ENCODE measurements around the gene STRA6. TPM values are rescaled to one million over a fixed set of nuclear protein-coding genes. Genes with fewer than 3 reads are reported as not detected.
"Not testable (repeated sequence)": the region's sequence is repeated elsewhere in the genome, so short reads cannot be mapped to it uniquely, and the experiment has no call there.

The STRA6 gene
- polyA plus RNA-seq, 2 of the 4 experiments (the other 2 are of a cell fraction): 35.0 to 70.2 TPM

GRCh38 chr15:74167891-74168331 lies 34.7 kb downstream of the STRA6 start:
- no peak for DNase-seq (ENCODE audit: low read depth in 1 of 2, low spot score in 1 of 2)
- no peak for ATAC-seq
- FAIRE-seq: no peak
- Histone ChIP-seq H3K9me3 (no peaks in the 10 kb centered on the region), H3K27ac (no peak overlapping the region), H3K4me3 (no peak overlapping the region), H3K4me2 (no peak overlapping the region), H3K4me1 (peaks cover 3% of the 10 kb centered on the region; the same call in 2 of the 3 replicates)
- ChIA-PET POLR2A (no interaction called here), CTCF (no interaction called here)
- TF ChIP-seq ZNF302 (CRISPR knock-in tag; IDR thresholded peaks at IDR 0.05): no peak
- no peak for TF ChIP-seq CBX2 (IDR thresholded peaks at IDR 0.05; ENCODE audit: borderline replicate concordance, low read depth)
- no peak for TF ChIP-seq JUNB (IDR thresholded peaks at IDR 0.05)
- TF ChIP-seq HES2 (IDR thresholded peaks at IDR 0.05): no peak
- TF ChIP-seq HOXB13 (CRISPR knock-in tag; IDR thresholded peaks at IDR 0.05; ENCODE audit: low read depth): no peak
- 76% methylated on average over 4 of the region's 4 CpGs for WGBS (ENCODE audit: missing lambda C conversion rate)

GRCh38 chr15:74165461-74165860 lies 37.1 kb downstream of the STRA6 start:
- ATAC-seq (no peak), DNase-seq (ENCODE audit: low read depth in 1 of 2, low spot score in 1 of 2) (no peak), FAIRE-seq (no peak)
- no peak overlapping the region for H3K4me2 ChIP-seq
- no peaks in the 10 kb centered on the region for H3K4me1 ChIP-seq
- TF ChIP-seq ZSCAN20 (CRISPR knock-in tag; IDR thresholded peaks at IDR 0.05): no peak
- TF ChIP-seq NFE2L2 (conservative IDR thresholded peaks at IDR 0.05; ENCODE audit: low read length): no peak
- TF ChIP-seq HDAC2 (IDR thresholded peaks at IDR 0.05): no peak
- TF ChIP-seq JUN (IDR thresholded peaks at IDR 0.05): no peak
- no peak for TF ChIP-seq HMGXB4 (CRISPR knock-in tag; IDR thresholded peaks at IDR 0.05; ENCODE audit: borderline replicate concordance)
- TF ChIP-seq HEYL (CRISPR knock-in tag; IDR thresholded peaks at IDR 0.05): no peak
- TF ChIP-seq RNF2 (IDR thresholded peaks at IDR 0.05; ENCODE audit: borderline replicate concordance, low read depth): no peak
- no peak for TF ChIP-seq POLR2A (IDR thresholded peaks at IDR 0.05; ENCODE audit: low read length)
- TF ChIP-seq ESRRA (IDR thresholded peaks at IDR 0.05; ENCODE audit: borderline replicate concordance, low read length): no peak
- no peak for TF ChIP-seq NPAS2 (CRISPR knock-in tag; IDR thresholded peaks at IDR 0.05; ENCODE audit: borderline replicate concordance)
- TF ChIP-seq FOSL2 (IDR thresholded peaks at IDR 0.05): no peak
- no peak for TF ChIP-seq FOSL2 (CRISPR knock-in tag; IDR thresholded peaks at IDR 0.05)
- TF ChIP-seq BCL3 (IDR thresholded peaks at IDR 0.05): no peak
- TF ChIP-seq HOXB5 (CRISPR knock-in tag; IDR thresholded peaks at IDR 0.05): no peak
- no peak for TF ChIP-seq CHD4 (IDR thresholded peaks at IDR 0.05; ENCODE audit: borderline replicate concordance)
- no peak for TF ChIP-seq E2F6 (IDR thresholded peaks at IDR 0.05; ENCODE audit: borderline replicate concordance, low read depth)
- no peak for TF ChIP-seq ZNF302 (CRISPR knock-in tag; IDR thresholded peaks at IDR 0.05)
- H3K9me3 ChIP-seq: no peaks in the 10 kb centered on the region
- CTCF ChIA-PET: interaction anchor here (1.4 to 1.6 kb wide), 2 partner anchors 30 to 37 kb away, joined by 3 read pairs; no protein-coding TSS in a partner anchor
- no peak overlapping the region for H3K27ac ChIP-seq
- H3K4me3 ChIP-seq: no peak overlapping the region
- 88% methylated on average over 1 of the region's 1 CpG for WGBS (ENCODE audit: missing lambda C conversion rate)
- POLR2A ChIA-PET: interaction anchor here (0.5 kb wide), 1 partner anchor 30 kb away, joined by 5 read pairs; no protein-coding TSS in a partner anchor

GRCh38 chr15:74162195-74162536 lies 40.4 kb downstream of the STRA6 start:
- H3K4me1 ChIP-seq; FAIRE-seq; H3K4me2 ChIP-seq; H3K4me3 ChIP-seq; H3K27ac ChIP-seq; POLR2A ChIA-PET; DNase-seq (ENCODE audit: low read depth in 1 of 2, low spot score in 1 of 2); ATAC-seq; H3K9me3 ChIP-seq: not testable (repeated sequence)
- peak; percentile 27; the same call in 1 of the 2 replicates for TF ChIP-seq ZC3H11A (IDR thresholded peaks at IDR 0.05)
- WGBS (ENCODE audit: missing lambda C conversion rate): 49% methylated on average over 3 of the region's 3 CpGs
- CTCF ChIA-PET: interaction anchor here (1.0 kb wide), 1 partner anchor 10 kb away, joined by 5 read pairs; no protein-coding TSS in a partner anchor

GRCh38 chr15:74160390-74160789 lies 42.2 kb downstream of the STRA6 start:
- ATAC-seq; POLR2A ChIA-PET; H3K9me3 ChIP-seq; H3K4me3 ChIP-seq; H3K4me1 ChIP-seq; DNase-seq (ENCODE audit: low read depth in 1 of 2, low spot score in 1 of 2); FAIRE-seq; H3K27ac ChIP-seq; H3K4me2 ChIP-seq: not testable (repeated sequence)
- CTCF ChIA-PET: interaction anchor here (1.5 kb wide), 1 partner anchor 16 kb away, joined by 3 read pairs; no protein-coding TSS in a partner anchor
- WGBS (ENCODE audit: missing lambda C conversion rate): 90% methylated on average over 3 of the region's 3 CpGs
